ENCODE measurements around the gene LGALS3BP.
A peak's percentile ranks its signal among the peaks of the same experiment; 100 is the strongest.

LGALS3BP gene

GRCh38 chr17:79011451-79012147, 31.9 kb upstream of the LGALS3BP start:
- peak; percentile 41 for DNase-seq (ENCODE audit: low read depth)
- no peak overlapping the region for H3K4me3 ChIP-seq (ENCODE audit: low read depth, low read length)
- no peak for TF ChIP-seq CTCF (conservative IDR thresholded peaks at IDR 0.05; ENCODE audit: low read depth, low read length)

- no peak for DNase-seq (ENCODE audit: low read depth)
- peak overlapping the region; percentile 72 for H3K4me3 ChIP-seq (ENCODE audit: low read depth, low read length)
- TF ChIP-seq CTCF (conservative IDR thresholded peaks at IDR 0.05; ENCODE audit: low read depth, low read length) = no peak
These were observed 30.6 kb upstream of the LGALS3BP start for GRCh38 chr17:79010304-79010646.

GRCh38 chr17:79009397-79010303, 29.9 kb upstream of the LGALS3BP start, which contains the start of gene CANT1:
Gene CANT1, minus strand, starts transcription at chr17:79009764. Its CDS starts 12,142 bp downstream, at chr17:78997622.
- TF ChIP-seq CTCF (conservative IDR thresholded peaks at IDR 0.05; ENCODE audit: low read depth, low read length) = no peak
- peak; percentile 87 for DNase-seq (ENCODE audit: low read depth)
- peak within 1 kb of the TSS; percentile 96 for H3K4me3 ChIP-seq (ENCODE audit: low read depth, low read length)

GRCh38 chr17:79008666-79009387, 29.1 kb upstream of the LGALS3BP start:
- DNase-seq (ENCODE audit: low read depth) = no peak
- no peak for TF ChIP-seq CTCF (conservative IDR thresholded peaks at IDR 0.05; ENCODE audit: low read depth, low read length)
- peak overlapping the region; percentile 96 for H3K4me3 ChIP-seq (ENCODE audit: low read depth, low read length)

GRCh38 chr17:79007504-79008381, 28.0 kb upstream of the LGALS3BP start:
- TF ChIP-seq CTCF (conservative IDR thresholded peaks at IDR 0.05; ENCODE audit: low read depth, low read length) = no peak
- H3K4me3 ChIP-seq (ENCODE audit: low read depth, low read length) = peak overlapping the region; percentile 6
- DNase-seq (ENCODE audit: low read depth) = no peak
